Liver (tissue), 9 donors: ENCODE results near the gene RNF222. TPM values are rescaled to one million over a fixed set of nuclear protein-coding genes. Genes with fewer than 3 reads are reported as not detected.

Experiments used
- DNase-seq: peaks from one replicate; pipeline ENCODE4 v3.0.0-alpha.2; 2017; ENCODE audit warnings: low spot score
- H3K27ac ChIP-seq, 2 donors: one replicate each; pipeline ENCODE4 v1.7.0; 2013; ENCODE audit warnings: inconsistent platforms in 2 of 2, low read length in 2 of 2, control low read depth in 1 of 2, low read depth in 1 of 2, mild to moderate bottlenecking in 1 of 2
- H3K27me3 ChIP-seq, 4 donors: one replicate each; pipeline versions ENCODE4 v1.6.1 to v1.7.0; 2013; ENCODE audit warnings: low read length in 3 of 4, inconsistent platforms in 1 of 4, mild to moderate bottlenecking in 1 of 4, moderate library complexity in 1 of 4; ENCODE audit not compliant: control insufficient read depth in 4 of 4, insufficient read depth in 4 of 4
- H3K36me3 ChIP-seq, 4 donors: one replicate each; pipeline versions ENCODE4 v1.6.1 to v1.7.0; 2013; ENCODE audit warnings: low read length in 3 of 4, mild to moderate bottlenecking in 3 of 4, low read depth in 1 of 4, moderate library complexity in 1 of 4; ENCODE audit not compliant: control insufficient read depth in 4 of 4, insufficient read depth in 3 of 4
- H3K4me1 ChIP-seq, 4 donors: one replicate each; pipeline versions ENCODE4 v1.6.1 to v1.7.0; 2013; ENCODE audit warnings: low read length in 3 of 4, mild to moderate bottlenecking in 3 of 4, moderate library complexity in 1 of 4; ENCODE audit not compliant: control insufficient read depth in 4 of 4, insufficient read depth in 4 of 4
- H3K4me3 ChIP-seq, 3 donors: one replicate each; pipeline versions ENCODE4 v1.6.1 to v1.7.0; 2013; ENCODE audit warnings: low read length in 3 of 3, control low read depth in 1 of 3, low read depth in 1 of 3, mild to moderate bottlenecking in 1 of 3
- H3K9ac ChIP-seq, 2 donors: one replicate each; pipeline ENCODE4 v1.7.0; 2013; ENCODE audit warnings: low read length in 2 of 2, mild to moderate bottlenecking in 2 of 2, moderate library complexity in 2 of 2, control low read depth in 1 of 2, low read depth in 1 of 2
- H3K9me3 ChIP-seq, 4 donors: one replicate each; pipeline versions ENCODE4 v1.6.1 to v1.7.0; 2013; ENCODE audit warnings: low read length in 3 of 4; ENCODE audit not compliant: control insufficient read depth in 4 of 4
- EGR1 ChIP-seq, 2 donors: IDR thresholded peaks; 2 replicates each; pipeline ENCODE4 v1.6.1; 2016 to 2018; ENCODE audit warnings: antibody characterized with exemption in 2 of 2, low read depth in 2 of 2
- FOXA1 ChIP-seq: IDR thresholded peaks from 2 replicates; pipeline ENCODE4 v1.6.1; 2016; ENCODE audit warnings: antibody characterized with exemption
- GABPA ChIP-seq, 2 donors: IDR thresholded peaks in 1 of 2; conservative IDR thresholded peaks in 1 of 2; 2 replicates each; pipeline ENCODE4 v1.6.1; 2016; ENCODE audit warnings: antibody characterized with exemption in 2 of 2, mild to moderate bottlenecking in 1 of 2, moderate library complexity in 1 of 2
- HNF4A ChIP-seq, 2 donors: conservative IDR thresholded peaks; 2 replicates each; pipeline ENCODE4 v1.6.1; 2016; ENCODE audit warnings: antibody characterized with exemption in 2 of 2, mild to moderate bottlenecking in 2 of 2
- JUND ChIP-seq, 2 donors: IDR thresholded peaks; 2 replicates each; pipeline ENCODE4 v1.6.1; 2016; ENCODE audit warnings: antibody characterized with exemption in 2 of 2
- NR2F2 ChIP-seq: IDR thresholded peaks from 2 replicates; pipeline ENCODE4 v1.6.1; 2016; ENCODE audit warnings: antibody characterized with exemption
- RAD21 ChIP-seq, 2 donors: IDR thresholded peaks; 2 replicates each; pipeline ENCODE4 v1.6.1; 2016; ENCODE audit warnings: antibody characterized with exemption in 2 of 2, mild to moderate bottlenecking in 2 of 2
- RXRA ChIP-seq, 2 donors: IDR thresholded peaks; 2 replicates each; pipeline ENCODE4 v1.6.1; 2017 to 2018; ENCODE audit warnings: antibody characterized with exemption in 2 of 2, mild to moderate bottlenecking in 1 of 2
- TAF1 ChIP-seq: conservative IDR thresholded peaks from 2 replicates; pipeline ENCODE4 v1.6.1; 2016; ENCODE audit warnings: antibody characterized with exemption, mild to moderate bottlenecking
- WGBS: extraction: QIAGEN DNeasy Blood & Tissue Kit; methylation state at CpG from one replicate; pipeline ENCODE4 v1.1.7; 2013; 5-methylcytosine and 5-hydroxymethylcytosine counted together
- polyA plus RNA-seq, 2 donors: library from polyadenylated mRNA; stranded (reverse) in 1 of 2; unstranded in 1 of 2; fragments of 200-250 nt in 1 of 2; fragments of >200 nt in 1 of 2; fragmentation: Nextera tagmentation in 1 of 2; extraction: Ambion mirVana in 1 of 2; gene quantifications; one replicate each; pipeline versions ENCODE4 v1.2.1 to v1.2.3, GENCODE V29; 2013 to 2015
- total RNA-seq, 2 donors: library from RNA; depleted of rRNA; stranded (reverse); fragments of >200 nt; gene quantifications; one replicate each; pipeline ENCODE4 v1.2.3, GENCODE V29; 2014
- TF ChIP-seq, protein P1 (sequence below): IDR thresholded peaks from 2 replicates; pipeline ENCODE4 v1.6.1; 2016; ENCODE audit warnings: antibody characterized with exemption
- TF ChIP-seq, protein P2 (sequence below): IDR thresholded peaks from 2 replicates; pipeline ENCODE4 v1.6.1; 2016; ENCODE audit warnings: antibody characterized with exemption
- TF ChIP-seq, protein P3 (sequence below): IDR thresholded peaks from 2 replicates; pipeline ENCODE4 v1.6.1; 2016; ENCODE audit warnings: antibody characterized with exemption
- TF ChIP-seq, protein P4 (sequence below): IDR thresholded peaks from 2 replicates; pipeline ENCODE4 v1.6.1; 2016; ENCODE audit warnings: antibody characterized with exemption, mild to moderate bottlenecking
- TF ChIP-seq, protein P5 (sequence below): fragments of 150-350 bp; IDR thresholded peaks from 2 replicates; pipeline ENCODE4 v1.5.1; 2017; ENCODE audit warnings: improper control_type of control experiment, low read depth, low read length; ENCODE audit not compliant: missing input control
- donor health status: healthy.
- donor health status: healthy.
- donor health status: healthy.
- donor health status: healthy.
- donor health status: healthy.

RNF222 gene
- total and polyA plus RNA-seq, 4 donors: not detected

DNA sequence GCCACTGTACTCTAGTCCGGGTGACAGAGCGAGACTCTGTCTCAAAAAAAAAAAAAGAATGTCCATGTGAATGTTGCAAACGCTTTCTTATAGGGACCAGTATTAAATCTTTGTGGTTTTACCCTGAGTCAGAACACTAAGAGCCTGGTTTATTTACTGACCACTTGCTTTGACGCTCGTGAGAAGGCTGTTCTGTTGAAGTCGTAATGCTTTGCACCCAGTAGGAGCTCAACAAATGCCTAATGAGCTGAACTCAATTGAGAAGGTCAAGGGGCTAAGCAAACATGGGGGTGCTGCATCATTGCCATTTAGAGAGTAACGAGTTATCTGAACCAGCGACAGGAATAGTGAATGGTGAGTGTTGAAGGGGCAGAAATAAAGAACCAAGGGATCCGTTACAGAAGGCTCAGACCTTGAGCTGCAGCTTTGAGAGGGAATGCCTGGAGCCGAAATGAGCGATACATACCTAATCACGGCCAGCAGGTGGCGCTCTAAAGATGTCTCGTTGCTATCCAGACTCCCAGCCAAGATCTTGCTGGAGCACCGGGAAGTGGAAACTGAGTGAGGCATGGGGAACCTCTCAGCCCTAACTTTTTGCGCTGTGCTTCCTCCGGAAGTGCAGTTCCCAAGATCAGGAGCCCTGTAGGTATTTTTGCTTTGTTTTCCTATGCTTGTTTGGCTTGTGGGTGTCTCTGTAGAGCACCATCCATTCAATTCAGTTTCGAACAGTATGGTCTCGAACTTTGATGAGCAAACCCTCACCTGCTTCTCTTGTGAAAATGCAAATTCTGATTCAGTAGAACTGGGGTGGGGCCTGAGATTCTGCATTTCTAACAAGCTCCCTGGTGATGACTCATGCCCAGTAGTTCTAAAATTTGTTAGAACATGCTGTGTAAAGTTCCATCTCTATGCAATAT, 12.6 kb upstream of the RNF222 start:
- H3K9me3 ChIP-seq: no peaks in the 10 kb centered on the region
- H3K4me3 ChIP-seq: no peak overlapping the region
- H3K27me3 ChIP-seq: no peaks in the 10 kb centered on the region
- peaks cover 0 to 9% (median 8%) of the 10 kb centered on the region in 4 donors for H3K4me1 ChIP-seq
- peak overlapping the region in 1 of 2 donors; percentile 21 for H3K27ac ChIP-seq
- TF ChIP-seq NR2F2 (no peak), JUND (IDR thresholded peaks at IDR 0.05) (no peak), RAD21 (IDR thresholded peaks at IDR 0.05) (peak; percentile 94 to 96), GABPA (IDR thresholded peaks at IDR 0.05 in 1 of 2, conservative IDR thresholded peaks at IDR 0.05 in 1 of 2) (peak in 1 of 2 donors; percentile 8), FOXA1 (no peak), HNF4A (conservative IDR thresholded peaks at IDR 0.05) (peak in 1 of 2 donors; percentile 40), TAF1 (no peak), RXRA (IDR thresholded peaks at IDR 0.05) (no peak), EGR1 (IDR thresholded peaks at IDR 0.05; ENCODE audit: low read depth in 2 of 2) (no peak)
- TF ChIP-seq, protein P1, sequence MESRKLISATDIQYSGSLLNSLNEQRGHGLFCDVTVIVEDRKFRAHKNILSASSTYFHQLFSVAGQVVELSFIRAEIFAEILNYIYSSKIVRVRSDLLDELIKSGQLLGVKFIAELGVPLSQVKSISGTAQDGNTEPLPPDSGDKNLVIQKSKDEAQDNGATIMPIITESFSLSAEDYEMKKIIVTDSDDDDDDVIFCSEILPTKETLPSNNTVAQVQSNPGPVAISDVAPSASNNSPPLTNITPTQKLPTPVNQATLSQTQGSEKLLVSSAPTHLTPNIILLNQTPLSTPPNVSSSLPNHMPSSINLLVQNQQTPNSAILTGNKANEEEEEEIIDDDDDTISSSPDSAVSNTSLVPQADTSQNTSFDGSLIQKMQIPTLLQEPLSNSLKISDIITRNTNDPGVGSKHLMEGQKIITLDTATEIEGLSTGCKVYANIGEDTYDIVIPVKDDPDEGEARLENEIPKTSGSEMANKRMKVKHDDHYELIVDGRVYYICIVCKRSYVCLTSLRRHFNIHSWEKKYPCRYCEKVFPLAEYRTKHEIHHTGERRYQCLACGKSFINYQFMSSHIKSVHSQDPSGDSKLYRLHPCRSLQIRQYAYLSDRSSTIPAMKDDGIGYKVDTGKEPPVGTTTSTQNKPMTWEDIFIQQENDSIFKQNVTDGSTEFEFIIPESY: no peak
- TF ChIP-seq, protein P2, sequence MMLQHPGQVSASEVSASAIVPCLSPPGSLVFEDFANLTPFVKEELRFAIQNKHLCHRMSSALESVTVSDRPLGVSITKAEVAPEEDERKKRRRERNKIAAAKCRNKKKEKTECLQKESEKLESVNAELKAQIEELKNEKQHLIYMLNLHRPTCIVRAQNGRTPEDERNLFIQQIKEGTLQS: no peak
- TF ChIP-seq, protein P3, sequence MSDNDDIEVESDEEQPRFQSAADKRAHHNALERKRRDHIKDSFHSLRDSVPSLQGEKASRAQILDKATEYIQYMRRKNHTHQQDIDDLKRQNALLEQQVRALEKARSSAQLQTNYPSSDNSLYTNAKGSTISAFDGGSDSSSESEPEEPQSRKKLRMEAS: no peak
- TF ChIP-seq, protein P4, sequence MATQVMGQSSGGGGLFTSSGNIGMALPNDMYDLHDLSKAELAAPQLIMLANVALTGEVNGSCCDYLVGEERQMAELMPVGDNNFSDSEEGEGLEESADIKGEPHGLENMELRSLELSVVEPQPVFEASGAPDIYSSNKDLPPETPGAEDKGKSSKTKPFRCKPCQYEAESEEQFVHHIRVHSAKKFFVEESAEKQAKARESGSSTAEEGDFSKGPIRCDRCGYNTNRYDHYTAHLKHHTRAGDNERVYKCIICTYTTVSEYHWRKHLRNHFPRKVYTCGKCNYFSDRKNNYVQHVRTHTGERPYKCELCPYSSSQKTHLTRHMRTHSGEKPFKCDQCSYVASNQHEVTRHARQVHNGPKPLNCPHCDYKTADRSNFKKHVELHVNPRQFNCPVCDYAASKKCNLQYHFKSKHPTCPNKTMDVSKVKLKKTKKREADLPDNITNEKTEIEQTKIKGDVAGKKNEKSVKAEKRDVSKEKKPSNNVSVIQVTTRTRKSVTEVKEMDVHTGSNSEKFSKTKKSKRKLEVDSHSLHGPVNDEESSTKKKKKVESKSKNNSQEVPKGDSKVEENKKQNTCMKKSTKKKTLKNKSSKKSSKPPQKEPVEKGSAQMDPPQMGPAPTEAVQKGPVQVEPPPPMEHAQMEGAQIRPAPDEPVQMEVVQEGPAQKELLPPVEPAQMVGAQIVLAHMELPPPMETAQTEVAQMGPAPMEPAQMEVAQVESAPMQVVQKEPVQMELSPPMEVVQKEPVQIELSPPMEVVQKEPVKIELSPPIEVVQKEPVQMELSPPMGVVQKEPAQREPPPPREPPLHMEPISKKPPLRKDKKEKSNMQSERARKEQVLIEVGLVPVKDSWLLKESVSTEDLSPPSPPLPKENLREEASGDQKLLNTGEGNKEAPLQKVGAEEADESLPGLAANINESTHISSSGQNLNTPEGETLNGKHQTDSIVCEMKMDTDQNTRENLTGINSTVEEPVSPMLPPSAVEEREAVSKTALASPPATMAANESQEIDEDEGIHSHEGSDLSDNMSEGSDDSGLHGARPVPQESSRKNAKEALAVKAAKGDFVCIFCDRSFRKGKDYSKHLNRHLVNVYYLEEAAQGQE: peak; percentile 11
- TF ChIP-seq, protein P5, sequence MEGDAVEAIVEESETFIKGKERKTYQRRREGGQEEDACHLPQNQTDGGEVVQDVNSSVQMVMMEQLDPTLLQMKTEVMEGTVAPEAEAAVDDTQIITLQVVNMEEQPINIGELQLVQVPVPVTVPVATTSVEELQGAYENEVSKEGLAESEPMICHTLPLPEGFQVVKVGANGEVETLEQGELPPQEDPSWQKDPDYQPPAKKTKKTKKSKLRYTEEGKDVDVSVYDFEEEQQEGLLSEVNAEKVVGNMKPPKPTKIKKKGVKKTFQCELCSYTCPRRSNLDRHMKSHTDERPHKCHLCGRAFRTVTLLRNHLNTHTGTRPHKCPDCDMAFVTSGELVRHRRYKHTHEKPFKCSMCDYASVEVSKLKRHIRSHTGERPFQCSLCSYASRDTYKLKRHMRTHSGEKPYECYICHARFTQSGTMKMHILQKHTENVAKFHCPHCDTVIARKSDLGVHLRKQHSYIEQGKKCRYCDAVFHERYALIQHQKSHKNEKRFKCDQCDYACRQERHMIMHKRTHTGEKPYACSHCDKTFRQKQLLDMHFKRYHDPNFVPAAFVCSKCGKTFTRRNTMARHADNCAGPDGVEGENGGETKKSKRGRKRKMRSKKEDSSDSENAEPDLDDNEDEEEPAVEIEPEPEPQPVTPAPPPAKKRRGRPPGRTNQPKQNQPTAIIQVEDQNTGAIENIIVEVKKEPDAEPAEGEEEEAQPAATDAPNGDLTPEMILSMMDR: peak; percentile 92
- 25% methylated on average over 19 of the region's 19 CpGs for WGBS
- no peaks in the 10 kb centered on the region for H3K36me3 ChIP-seq
- H3K9ac ChIP-seq: no peak overlapping the region
- peak; percentile 93 for DNase-seq
